ENCODE results near the gene ULK4.
"Not testable (repeated sequence)": the region's sequence is repeated elsewhere in the genome, so short reads cannot be mapped to it uniquely, and the experiment has no call there.

ULK4 gene

GRCh38 chr3:41290306-41290705, 671.6 kb downstream of the ULK4 start:
- DNase-seq, result no peak

- DNase-seq, result no peak
These were observed 673.1 kb downstream of the ULK4 start for GRCh38 chr3:41288785-41289184.

GRCh38 chr3:41286305-41286704, 675.6 kb downstream of the ULK4 start:
- DNase-seq, result no peak

GRCh38 chr3:41284934-41285333, 677.0 kb downstream of the ULK4 start:
- not testable (repeated sequence) for DNase-seq

- DNase-seq, result no peak
These were observed 684.0 kb downstream of the ULK4 start for GRCh38 chr3:41277790-41278465.

- no peak for DNase-seq
These were observed 685.7 kb downstream of the ULK4 start for GRCh38 chr3:41276191-41276590.

GRCh38 chr3:41274944-41275668, 686.8 kb downstream of the ULK4 start:
- no peak for DNase-seq

GRCh38 chr3:41272667-41273066, 689.2 kb downstream of the ULK4 start:
- DNase-seq, result no peak

GRCh38 chr3:41267975-41268640, 693.8 kb downstream of the ULK4 start:
- DNase-seq, result peak; percentile 39 to 74

GRCh38 chr3:41265823-41266273, 696.1 kb downstream of the ULK4 start:
- DNase-seq, result no peak

GRCh38 chr3:41265011-41265545, 696.8 kb downstream of the ULK4 start:
- DNase-seq, result no peak

GRCh38 chr3:41260063-41260450, 701.8 kb downstream of the ULK4 start:
- DNase-seq, result no peak

GRCh38 chr3:41259449-41260062, 702.3 kb downstream of the ULK4 start:
- DNase-seq, result no peak

GRCh38 chr3:41258239-41258800, 703.6 kb downstream of the ULK4 start:
- no peak for DNase-seq

- no peak for DNase-seq
These were observed 710.3 kb downstream of the ULK4 start for GRCh38 chr3:41251593-41251992.

- no peak for DNase-seq
These were observed 711.1 kb downstream of the ULK4 start for GRCh38 chr3:41250825-41251224.

GRCh38 chr3:41249318-41249717, 712.6 kb downstream of the ULK4 start:
- DNase-seq, result no peak

GRCh38 chr3:41248525-41248924, 713.4 kb downstream of the ULK4 start:
- no peak for DNase-seq

GRCh38 chr3:41247055-41248004, 714.6 kb downstream of the ULK4 start:
- no peak for DNase-seq

GRCh38 chr3:41244620-41245336, 717.1 kb downstream of the ULK4 start:
- no peak for DNase-seq

GRCh38 chr3:41243183-41243582, 718.7 kb downstream of the ULK4 start:
- no peak for DNase-seq
